ENCODE results near the gene SSR3.

The SSR3 gene

DNA sequence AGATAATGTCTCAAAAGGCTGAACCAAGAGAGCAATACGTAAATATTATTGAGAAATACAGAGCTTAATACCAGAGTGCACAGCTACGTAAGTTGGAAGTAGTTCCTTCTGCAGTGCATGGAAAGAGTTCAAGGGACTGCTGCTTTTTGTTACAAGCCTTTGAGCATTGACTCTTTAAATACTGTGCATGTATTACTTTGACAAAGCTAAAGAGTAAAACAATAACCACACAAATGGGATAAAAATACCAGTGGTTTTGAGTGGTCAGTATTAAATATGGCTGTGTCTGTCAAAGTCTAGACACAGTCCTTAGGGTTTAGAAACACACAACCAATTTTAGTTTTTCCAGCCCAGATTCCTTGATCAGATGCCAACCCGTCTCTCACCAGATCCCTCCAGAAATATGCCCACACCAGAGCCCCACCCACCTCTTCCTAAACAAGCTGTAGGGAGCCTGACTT, 62.1 kb downstream of the SSR3 start:
- DNase-seq (ENCODE audit: low read depth in 1 of 2, low spot score in 1 of 2): no peak

GRCh38 chr3:156491192-156491591, 63.7 kb downstream of the SSR3 start:
- in situ Hi-C loops (cut with HindIII; ENCODE audit: low pct_unique_long_range_greater_than_20kb, low sequenced_read_pairs): no loop called here
- TF ChIP-seq JUND (IDR thresholded peaks at IDR 0.05; ENCODE audit: low read depth): no peak
- DNase-seq (ENCODE audit: low read depth in 1 of 2, low spot score in 1 of 2): no peak

More for the DNA sequence above, 62.1 kb downstream of the SSR3 start:
- in situ Hi-C loops (cut with HindIII; ENCODE audit: low pct_unique_long_range_greater_than_20kb, low sequenced_read_pairs): no loop called here
- no peak for TF ChIP-seq JUND (IDR thresholded peaks at IDR 0.05; ENCODE audit: low read depth)

All from T47D (cell line).